IPS-NIHi7 (cell line): ENCODE measurements around the gene DNER.
"Not testable (repeated sequence)": the region's sequence is repeated elsewhere in the genome, so short reads cannot be mapped to it uniquely, and the experiment has no call there.

Experiments used
- DNase-seq: peaks from one replicate; pipeline ENCODE4 v3.0.0; 2012; ENCODE audit warnings: mixed read lengths; ENCODE audit errors: extremely low spot score

The DNER gene

GRCh38 chr2:229405796-229406195 lies 308.6 kb downstream of the DNER start:
- DNase-seq = no peak

- no peak for DNase-seq
Observed at GRCh38 chr2:229403296-229403695, 311.1 kb downstream of the DNER start.

DNA sequence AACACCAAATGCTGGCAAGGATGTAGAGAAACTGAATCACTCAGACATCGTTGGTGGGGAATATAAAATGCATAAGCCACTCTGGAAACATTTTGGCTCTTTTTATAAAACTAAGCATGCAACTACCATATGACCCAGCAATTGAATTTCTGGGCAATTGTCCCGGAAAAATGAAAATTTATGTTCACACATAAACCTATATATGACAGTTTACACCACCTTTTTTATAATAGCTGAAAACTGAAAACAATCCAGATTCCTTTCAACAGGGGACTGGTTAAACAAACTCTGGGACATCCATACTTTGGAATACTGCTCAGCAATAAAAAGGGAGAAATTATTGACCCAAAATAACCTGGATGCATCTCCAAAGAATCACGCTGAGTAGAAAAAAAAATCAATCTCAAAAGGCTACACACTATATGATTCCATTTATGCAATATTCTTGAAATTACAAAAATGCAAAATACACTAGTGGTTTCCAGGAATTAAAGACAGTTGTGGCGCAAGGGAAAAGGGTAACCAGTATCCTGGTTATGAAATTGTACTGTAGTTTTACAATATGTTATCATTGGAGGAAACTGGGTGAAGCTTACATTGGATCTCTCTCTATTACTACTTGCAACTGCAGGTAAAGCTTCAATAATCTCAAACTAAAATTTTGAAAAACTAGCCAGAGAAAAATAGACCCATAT lies 313.0 kb downstream of the DNER start:
- no peak for DNase-seq

GRCh38 chr2:229393926-229394325 lies 320.4 kb downstream of the DNER start:
- DNase-seq = no peak

DNA sequence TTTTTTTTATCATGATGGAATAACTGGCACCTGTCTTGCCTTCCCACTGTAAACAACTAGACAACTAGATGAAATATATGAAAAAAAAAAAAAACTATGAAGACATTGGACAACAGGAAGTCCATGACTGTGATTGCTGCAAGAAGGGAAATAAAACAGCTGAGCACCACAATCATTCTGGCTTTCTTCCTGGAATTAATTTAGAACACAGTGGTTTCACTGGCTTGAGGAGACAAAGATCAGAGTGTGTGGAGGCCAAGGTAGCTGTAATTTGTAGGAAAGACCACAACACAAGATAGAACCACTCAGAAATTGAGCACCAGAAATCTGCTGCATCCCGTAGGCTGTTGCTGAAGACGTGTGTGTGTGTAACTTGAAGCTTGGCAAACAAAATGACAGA lies 322.2 kb downstream of the DNER start:
- no peak for DNase-seq

DNA sequence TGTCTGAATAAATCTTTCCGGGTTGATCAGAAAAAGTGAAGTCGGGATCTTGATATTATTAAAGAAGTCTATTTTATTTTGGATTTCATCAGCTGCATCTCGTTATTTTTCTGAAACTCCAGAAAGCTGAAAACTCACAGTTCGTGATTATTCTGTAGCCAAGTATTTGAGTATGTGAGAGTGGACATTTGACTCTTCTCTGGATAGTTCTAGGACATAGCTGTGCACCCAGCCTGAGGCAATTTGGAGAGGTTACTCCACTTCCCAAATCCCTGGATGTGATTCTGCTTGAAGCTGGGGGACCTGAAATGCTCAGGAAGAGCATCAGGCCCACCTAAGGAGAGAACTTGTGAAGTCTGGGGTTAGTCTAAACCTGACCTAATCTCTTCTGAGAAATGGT lies 325.6 kb downstream of the DNER start:
- no peak for DNase-seq

DNA sequence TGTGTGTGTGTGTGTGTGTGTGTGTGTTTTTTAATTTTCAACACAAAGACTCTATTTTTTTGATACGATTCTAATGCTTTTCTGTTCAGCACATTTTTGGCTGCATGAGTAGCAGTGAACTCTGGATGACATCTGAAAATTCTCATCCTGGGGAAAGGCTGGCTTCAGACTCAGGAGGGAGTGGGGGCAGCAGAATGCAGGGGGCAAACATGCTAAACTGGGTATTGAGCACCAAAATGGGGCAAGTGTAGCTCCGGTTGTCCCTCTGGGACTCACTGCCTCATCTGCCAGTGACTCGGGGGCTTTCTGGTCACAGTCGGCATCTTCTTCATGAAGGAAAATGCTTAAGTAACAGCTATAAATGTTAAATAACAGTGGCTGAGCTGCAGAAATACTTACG lies 326.5 kb downstream of the DNER start:
- no peak for DNase-seq

DNA sequence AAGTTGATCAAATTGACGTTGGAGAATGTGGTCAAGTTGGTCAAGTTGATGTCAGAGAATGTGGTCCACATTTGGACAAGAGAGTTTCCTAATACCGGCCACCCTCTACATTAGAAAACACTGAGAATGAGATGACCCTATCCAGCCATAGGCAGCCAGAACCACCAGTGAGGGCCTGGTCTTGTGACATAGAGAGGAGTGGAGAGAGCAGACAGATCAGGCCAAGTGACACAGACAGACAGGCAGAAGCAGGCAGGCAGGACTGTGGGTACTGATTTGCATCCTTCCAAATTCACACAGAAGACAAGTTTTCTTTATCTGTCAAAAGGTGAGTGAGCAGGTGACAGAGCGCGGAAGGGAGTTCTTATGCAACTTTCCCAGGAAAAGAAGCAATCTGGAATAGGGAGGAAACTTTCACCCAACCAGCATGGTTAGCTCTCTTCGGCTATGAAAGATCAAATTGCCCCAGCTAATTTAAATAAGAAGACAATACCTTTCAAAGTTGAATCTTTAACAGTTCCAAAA lies 334.2 kb downstream of the DNER start:
- DNase-seq = no peak

- DNase-seq = no peak
Observed at GRCh38 chr2:229378386-229378785, 336.0 kb downstream of the DNER start.

GRCh38 chr2:229376866-229377265 lies 337.5 kb downstream of the DNER start:
- no peak for DNase-seq

GRCh38 chr2:229375251-229375650 lies 339.1 kb downstream of the DNER start:
- no peak for DNase-seq

DNA sequence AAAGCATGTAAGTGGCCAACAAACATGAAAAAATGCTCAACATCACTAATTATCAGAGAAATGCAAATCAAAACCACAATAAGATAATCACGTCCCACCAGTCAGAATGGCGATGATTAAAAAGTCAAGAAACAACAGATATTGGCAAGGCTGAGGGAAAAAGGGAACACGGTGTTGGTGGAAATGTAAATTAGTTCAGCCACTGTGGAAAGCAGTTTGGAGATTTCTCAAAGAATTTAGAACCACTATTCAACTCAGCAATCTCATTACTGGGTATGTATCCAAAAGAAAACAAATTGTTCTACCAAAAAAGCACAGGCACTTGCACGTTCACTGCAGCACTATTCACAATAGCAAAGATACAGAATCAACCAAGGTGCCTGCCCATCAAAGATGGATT lies 341.0 kb downstream of the DNER start:
- DNase-seq = not testable (repeated sequence)

DNA sequence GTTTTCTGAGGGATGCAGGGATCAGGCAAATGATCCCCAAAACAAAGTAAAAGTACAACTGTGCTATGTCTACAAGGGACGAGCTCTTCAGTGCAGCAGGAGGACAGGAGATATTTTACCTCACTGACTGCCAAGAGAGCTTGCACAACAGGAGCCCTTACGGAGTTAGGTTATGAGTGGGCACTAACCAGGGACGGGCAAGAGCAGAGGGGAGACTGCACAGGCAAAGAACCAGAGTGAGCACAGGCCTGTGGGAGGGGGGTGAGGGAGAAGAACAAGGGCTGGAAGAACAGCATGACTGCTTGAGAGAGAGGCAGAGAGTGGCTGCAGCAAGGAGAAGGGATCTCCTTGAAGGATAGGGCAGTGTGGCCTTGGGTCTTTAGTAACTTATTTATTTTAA lies 342.1 kb downstream of the DNER start:
- no peak for DNase-seq

DNA sequence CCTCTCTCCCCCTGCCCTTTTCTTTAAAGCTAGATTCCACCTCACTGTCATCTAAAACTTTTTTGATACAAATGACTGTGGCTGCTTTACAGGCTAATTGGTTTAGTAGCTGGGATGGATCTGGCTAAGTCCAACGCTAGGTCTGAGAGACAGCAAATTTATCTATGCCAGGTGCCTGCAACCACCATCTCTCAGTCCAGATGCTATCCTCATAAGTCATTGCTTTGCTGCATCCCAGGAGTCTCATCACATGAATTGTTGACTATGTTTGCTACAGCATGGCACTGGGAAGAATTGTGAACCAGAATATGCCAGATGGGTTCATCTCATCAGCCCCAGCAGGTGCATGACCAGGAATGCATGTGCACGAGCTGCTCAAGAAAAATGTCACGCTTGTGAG lies 343.3 kb downstream of the DNER start:
- DNase-seq = no peak

GRCh38 chr2:229370509-229370908 lies 343.8 kb downstream of the DNER start:
- DNase-seq = no peak

DNA sequence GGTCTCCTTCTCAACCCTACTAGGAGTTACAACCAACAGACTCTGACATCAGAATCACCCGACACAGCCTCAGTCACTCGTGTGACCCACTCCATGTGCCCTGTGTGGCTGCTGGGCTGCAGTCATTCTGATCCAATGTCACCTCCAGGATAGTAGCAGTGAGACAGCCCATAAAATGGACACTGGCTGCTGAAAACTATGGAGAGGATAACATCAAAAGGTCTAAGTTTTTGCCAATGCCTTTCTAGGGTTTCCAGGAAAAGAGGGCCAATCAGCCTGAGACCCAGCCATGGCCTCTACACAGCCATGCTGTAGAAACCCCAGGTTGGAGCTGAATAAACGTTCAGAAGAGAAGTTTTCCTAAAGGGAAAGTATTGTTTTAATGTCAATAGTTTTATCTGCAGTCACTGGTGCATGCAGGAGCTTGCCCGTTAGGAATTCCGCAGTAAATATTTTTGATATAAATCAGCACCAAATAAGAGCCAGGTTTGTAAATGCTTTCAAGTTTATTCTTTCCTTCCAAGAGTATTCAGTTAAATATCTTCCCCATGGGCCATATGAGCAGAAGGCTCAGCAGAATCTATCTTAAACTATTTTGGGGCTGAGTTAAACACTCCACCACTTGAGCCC lies 351.1 kb downstream of the DNER start:
- DNase-seq = no peak

GRCh38 chr2:229350883-229351282 lies 363.5 kb downstream of the DNER start:
- DNase-seq = no peak

GRCh38 chr2:229350117-229350805 lies 364.1 kb downstream of the DNER start:
- no peak for DNase-seq

- no peak for DNase-seq
Observed at GRCh38 chr2:229348128-229348527, 366.2 kb downstream of the DNER start.

- no peak for DNase-seq
Observed at GRCh38 chr2:229346816-229347540, 367.4 kb downstream of the DNER start.

DNA sequence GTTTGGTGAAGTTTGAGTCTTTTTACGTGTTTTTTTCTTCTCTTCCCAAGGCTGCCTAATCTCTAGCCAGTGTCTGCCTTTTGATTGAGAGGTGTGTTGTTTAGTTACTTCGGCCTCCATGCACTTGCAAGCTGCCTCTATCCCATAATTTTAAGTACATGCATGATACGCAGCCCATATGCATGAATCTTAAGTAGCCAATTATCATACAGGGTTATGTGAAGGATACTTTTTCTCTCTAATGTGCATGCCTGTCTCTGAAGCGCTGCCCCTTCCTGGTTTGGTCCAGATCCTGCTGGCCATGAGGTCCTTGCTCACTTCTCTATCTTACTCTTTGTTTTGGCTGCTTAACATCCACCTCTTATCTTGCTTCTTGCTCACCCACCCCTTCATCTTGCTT lies 369.4 kb downstream of the DNER start:
- DNase-seq = no peak

DNA sequence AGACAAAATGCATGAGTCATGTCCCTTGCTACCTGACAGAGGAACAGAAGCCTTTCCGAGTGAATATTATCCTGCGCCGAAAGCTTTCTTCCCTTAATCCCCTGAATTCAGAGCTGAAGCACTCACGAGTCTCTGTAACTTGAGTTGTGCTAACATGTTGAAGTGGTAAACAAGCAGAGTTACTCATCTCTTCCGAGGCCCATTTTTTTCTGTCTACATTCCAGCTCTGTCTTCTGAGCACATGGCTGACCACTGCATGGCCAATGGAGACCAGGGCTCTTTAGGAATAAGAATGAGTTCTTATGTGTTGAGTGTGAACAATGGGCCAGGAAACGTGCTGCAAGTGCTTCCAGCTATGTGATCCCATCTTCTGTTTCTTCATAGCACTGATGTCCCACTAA lies 370.2 kb downstream of the DNER start:
- DNase-seq = no peak
